Muscle layer of duodenum (tissue), 2 donors: Measurements from ENCODE around the gene GSTM2.

Experiments
- H3K27ac ChIP-seq: one replicate; pipeline ENCODE4 v1.7.0; 2013; ENCODE audit warnings: mild to moderate bottlenecking, low read length
- H3K27me3 ChIP-seq: one replicate; pipeline ENCODE4 v1.7.0; 2013; ENCODE audit warnings: low read depth, mild to moderate bottlenecking, control low read depth, low read length
- H3K36me3 ChIP-seq, 2 donors: one replicate each; pipeline ENCODE4 v1.7.0; 2013; ENCODE audit warnings: low read length in 2 of 2, control low read depth in 1 of 2, mild to moderate bottlenecking in 1 of 2; ENCODE audit not compliant: insufficient read depth in 2 of 2, control insufficient read depth in 1 of 2
- H3K4me1 ChIP-seq, 2 donors: one replicate each; pipeline ENCODE4 v1.7.0; 2013; ENCODE audit warnings: low read length in 2 of 2, mild to moderate bottlenecking in 2 of 2, control low read depth in 1 of 2, moderate library complexity in 1 of 2; ENCODE audit not compliant: insufficient read depth in 2 of 2, control insufficient read depth in 1 of 2
- H3K4me3 ChIP-seq, 2 donors: one replicate each; pipeline ENCODE4 v1.7.0; 2013; ENCODE audit warnings: low read length in 2 of 2, low read depth in 1 of 2, mild to moderate bottlenecking in 1 of 2
- H3K9me3 ChIP-seq, 2 donors: one replicate each; pipeline ENCODE4 v1.7.0; 2013; ENCODE audit warnings: low read length in 2 of 2, control low read depth in 1 of 2, mild to moderate bottlenecking in 1 of 2; ENCODE audit not compliant: control insufficient read depth in 1 of 2
- donor health status: healthy.

GSTM2 gene

GRCh38 chr1:109640285-109640865 is 27.5 kb upstream of the GSTM2 start:
- Histone ChIP-seq H3K4me1 (peaks cover 12 to 30% of the 10 kb centered on the region in 2 donors), H3K9me3 (no peaks in the 10 kb centered on the region), H3K36me3 (no peaks in the 10 kb centered on the region), H3K4me3 (no peak overlapping the region), H3K27me3 (no peaks in the 10 kb centered on the region), H3K27ac (no peak overlapping the region)

GRCh38 chr1:109641078-109641740 is 26.6 kb upstream of the GSTM2 start:
- no peak overlapping the region for H3K4me3 ChIP-seq
- no peaks in the 10 kb centered on the region for H3K27me3 ChIP-seq
- peaks cover 5 to 22% of the 10 kb centered on the region in 2 donors for H3K4me1 ChIP-seq
- no peak overlapping the region for H3K27ac ChIP-seq
- H3K36me3 ChIP-seq = no peaks in the 10 kb centered on the region
- no peaks in the 10 kb centered on the region for H3K9me3 ChIP-seq

- Histone ChIP-seq H3K27me3 (no peaks in the 10 kb centered on the region), H3K9me3 (no peaks in the 10 kb centered on the region), H3K4me1 (peaks cover 0 to 18% of the 10 kb centered on the region in 2 donors), H3K4me3 (no peak overlapping the region), H3K27ac (no peak overlapping the region), H3K36me3 (no peaks in the 10 kb centered on the region)
Measured at GRCh38 chr1:109641861-109642260, 26.0 kb upstream of the GSTM2 start.

- no peaks in the 10 kb centered on the region for H3K36me3 ChIP-seq
- H3K9me3 ChIP-seq = no peaks in the 10 kb centered on the region
- H3K4me1 ChIP-seq = peaks cover 0 to 18% of the 10 kb centered on the region in 2 donors
- no peak overlapping the region for H3K4me3 ChIP-seq
- H3K27ac ChIP-seq = no peak overlapping the region
- no peaks in the 10 kb centered on the region for H3K27me3 ChIP-seq
Measured at GRCh38 chr1:109642626-109643025, 25.2 kb upstream of the GSTM2 start.

- no peak overlapping the region for H3K4me3 ChIP-seq
- no peak overlapping the region for H3K27ac ChIP-seq
- peaks cover 0 to 18% of the 10 kb centered on the region in 2 donors for H3K4me1 ChIP-seq
- H3K9me3 ChIP-seq = no peaks in the 10 kb centered on the region
- H3K36me3 ChIP-seq = no peaks in the 10 kb centered on the region
- H3K27me3 ChIP-seq = no peaks in the 10 kb centered on the region
Measured at GRCh38 chr1:109643385-109644230, 24.2 kb upstream of the GSTM2 start.

- no peaks in the 10 kb centered on the region for H3K36me3 ChIP-seq
- no peaks in the 10 kb centered on the region for H3K9me3 ChIP-seq
- H3K4me1 ChIP-seq = peaks cover 0 to 22% of the 10 kb centered on the region in 2 donors
- no peak overlapping the region for H3K4me3 ChIP-seq
- H3K27ac ChIP-seq = no peak overlapping the region
- H3K27me3 ChIP-seq = no peaks in the 10 kb centered on the region
Measured at GRCh38 chr1:109644670-109645069, 23.2 kb upstream of the GSTM2 start.

- Histone ChIP-seq H3K27ac (no peak overlapping the region), H3K4me3 (peak overlapping the region in 1 of 2 donors; percentile 49)
Measured at GRCh38 chr1:109649491-109649914, 18.4 kb upstream of the GSTM2 start.

GRCh38 chr1:109650609-109651008 is 17.2 kb upstream of the GSTM2 start:
- Histone ChIP-seq H3K4me1 (peaks cover 0 to 17% of the 10 kb centered on the region in 2 donors), H3K4me3 (no peak overlapping the region), H3K27ac (no peak overlapping the region), H3K27me3 (no peaks in the 10 kb centered on the region), H3K9me3 (no peaks in the 10 kb centered on the region), H3K36me3 (no peaks in the 10 kb centered on the region)

More at GRCh38 chr1:109649491-109649914, 18.4 kb upstream of the GSTM2 start:
- peaks cover 0 to 6% of the 10 kb centered on the region in 2 donors for H3K4me1 ChIP-seq
- no peaks in the 10 kb centered on the region for H3K9me3 ChIP-seq
- no peaks in the 10 kb centered on the region for H3K27me3 ChIP-seq
- no peaks in the 10 kb centered on the region for H3K36me3 ChIP-seq

- H3K27ac ChIP-seq = no peak overlapping the region
- no peaks in the 10 kb centered on the region for H3K36me3 ChIP-seq
- no peaks in the 10 kb centered on the region for H3K9me3 ChIP-seq
- no peak overlapping the region for H3K4me3 ChIP-seq
- no peaks in the 10 kb centered on the region for H3K27me3 ChIP-seq
- peaks cover 0 to 25% of the 10 kb centered on the region in 2 donors for H3K4me1 ChIP-seq
Measured at GRCh38 chr1:109652402-109652801, 15.5 kb upstream of the GSTM2 start.

GRCh38 chr1:109653306-109653705 is 14.6 kb upstream of the GSTM2 start:
- Histone ChIP-seq H3K27me3 (no peaks in the 10 kb centered on the region), H3K4me1 (peaks cover 0 to 26% of the 10 kb centered on the region in 2 donors), H3K9me3 (no peaks in the 10 kb centered on the region), H3K36me3 (peaks cover 0 to 5% of the 10 kb centered on the region in 2 donors), H3K4me3 (no peak overlapping the region), H3K27ac (no peak overlapping the region)

GRCh38 chr1:109654519-109654918 is 13.3 kb upstream of the GSTM2 start:
- H3K27me3 ChIP-seq = no peaks in the 10 kb centered on the region
- peaks cover 0 to 29% of the 10 kb centered on the region in 2 donors for H3K4me1 ChIP-seq
- no peak overlapping the region for H3K4me3 ChIP-seq
- H3K27ac ChIP-seq = no peak overlapping the region
- peaks cover 4 to 16% of the 10 kb centered on the region in 2 donors for H3K36me3 ChIP-seq
- no peaks in the 10 kb centered on the region for H3K9me3 ChIP-seq
